Mesendoderm (in vitro differentiated cells): Measurements from ENCODE around the gene DMPK.

Experiments
- DNase-seq: peaks from one replicate; pipeline ENCODE4 v3.0.0; 2013
- H2AK5ac ChIP-seq: 2 replicates; pipeline ENCODE4 v1.6.1; 2013; ENCODE audit warnings: low read length, inconsistent platforms
- H2BK120ac ChIP-seq: 2 replicates; pipeline ENCODE4 v1.6.1; 2013; ENCODE audit warnings: low read depth, mild to moderate bottlenecking, low read length, moderate library complexity, mixed read lengths
- H2BK15ac ChIP-seq: replicated peaks from 2 replicates; pipeline ENCODE4 v1.6.1; 2013; ENCODE audit warnings: low read depth, mild to moderate bottlenecking, moderate library complexity
- H2BK5ac ChIP-seq: 2 replicates; pipeline ENCODE4 v1.6.1; 2013; ENCODE audit warnings: low read length, inconsistent platforms
- H3K18ac ChIP-seq: 2 replicates; pipeline ENCODE4 v1.6.1; 2013; ENCODE audit warnings: mild to moderate bottlenecking, low read length, mixed read lengths
- H3K23ac ChIP-seq: one replicate; pipeline ENCODE4 v1.6.1; 2013; ENCODE audit warnings: low read length
- H3K27ac ChIP-seq: 2 replicates; pipeline ENCODE4 v1.5.1; 2013; ENCODE audit warnings: low read depth, mild to moderate bottlenecking, inconsistent platforms, low read length, moderate library complexity
- H3K27me3 ChIP-seq: 2 replicates; pipeline ENCODE4 v1.6.1; 2013; ENCODE audit warnings: low read length, control low read depth, mild to moderate bottlenecking, inconsistent platforms; ENCODE audit not compliant: insufficient read depth, poor library complexity
- H3K36me3 ChIP-seq: 2 replicates; pipeline ENCODE4 v1.6.1; 2013; ENCODE audit warnings: low read length, inconsistent platforms; ENCODE audit not compliant: control insufficient read depth, insufficient read depth
- H3K4ac ChIP-seq: one replicate; pipeline ENCODE4 v1.6.1; 2013; ENCODE audit warnings: low read depth, mild to moderate bottlenecking, low read length, moderate library complexity
- H3K4me1 ChIP-seq: 2 replicates; pipeline ENCODE4 v1.6.1; 2013; ENCODE audit warnings: low read depth, low read length, inconsistent platforms; ENCODE audit not compliant: control insufficient read depth
- H3K4me2 ChIP-seq: 2 replicates; pipeline ENCODE4 v1.6.1; 2013; ENCODE audit warnings: low read length
- H3K4me3 ChIP-seq: 2 replicates; pipeline ENCODE4 v1.5.1; 2013; ENCODE audit warnings: mild to moderate bottlenecking, low read length
- H3K56ac ChIP-seq: one replicate; pipeline ENCODE4 v1.6.1; 2013; ENCODE audit warnings: low read length
- H3K79me1 ChIP-seq: 2 replicates; pipeline ENCODE4 v1.6.1; 2013; ENCODE audit warnings: low read length, inconsistent platforms
- H3K79me2 ChIP-seq: 2 replicates; pipeline ENCODE4 v1.6.1; 2013; ENCODE audit warnings: mild to moderate bottlenecking, low read length; ENCODE audit not compliant: control insufficient read depth, insufficient read depth
- H3K9ac ChIP-seq: 2 replicates; pipeline ENCODE4 v1.6.1; 2013; ENCODE audit warnings: low read length, inconsistent platforms
- H4K5ac ChIP-seq: one replicate; pipeline ENCODE4 v1.6.1; 2013; ENCODE audit warnings: low read length
- H4K8ac ChIP-seq: one replicate; pipeline ENCODE4 v1.6.1; 2013; ENCODE audit warnings: low read depth, mild to moderate bottlenecking, control low read depth, low read length, moderate library complexity
- WGBS: extraction: QIAGEN DNeasy Blood & Tissue Kit; methylation state at CpG from one replicate; pipeline ENCODE4 v1.1.7; 2013; ENCODE audit warnings: low lambda C conversion rate, missing lambda C conversion rate; ENCODE audit not compliant: insufficient coverage; ENCODE audit errors: extremely low coverage; 5-methylcytosine and 5-hydroxymethylcytosine counted together

The DMPK gene

GRCh38 chr19:45822716-45823115, 40.4 kb upstream of the DMPK start:
- Histone ChIP-seq H4K5ac (no peak overlapping the region), H4K8ac (no peak overlapping the region), H2BK5ac (no peak overlapping the region), H3K56ac (no peak overlapping the region), H2BK15ac (no peak overlapping the region), H3K79me1 (no peaks in the 10 kb centered on the region), H3K4ac (no peak overlapping the region), H3K4me3 (no peak overlapping the region), H3K4me2 (no peak overlapping the region), H2BK120ac (no peak overlapping the region), H3K4me1 (peaks cover 2% of the 10 kb centered on the region), H3K27ac (no peak overlapping the region), H3K9ac (no peak overlapping the region), H3K18ac (no peak overlapping the region), H3K36me3 (peaks cover 15% of the 10 kb centered on the region), H3K23ac (no peak overlapping the region), H2AK5ac (no peak overlapping the region), H3K79me2 (no peaks in the 10 kb centered on the region), H3K27me3 (no peaks in the 10 kb centered on the region)
- no peak for DNase-seq
- no CpG with 5 or more reads among the region's 5 CpGs for WGBS

- Histone ChIP-seq H3K36me3 (peaks cover 15% of the 10 kb centered on the region), H3K4me2 (no peak overlapping the region), H3K79me2 (no peaks in the 10 kb centered on the region), H3K23ac (no peak overlapping the region), H3K4ac (no peak overlapping the region), H3K27me3 (no peaks in the 10 kb centered on the region), H3K4me1 (peaks cover 4% of the 10 kb centered on the region), H4K8ac (no peak overlapping the region), H3K56ac (no peak overlapping the region), H2BK15ac (no peak overlapping the region), H3K79me1 (no peaks in the 10 kb centered on the region), H2BK5ac (no peak overlapping the region), H3K27ac (no peak overlapping the region), H4K5ac (no peak overlapping the region), H3K9ac (no peak overlapping the region), H3K18ac (no peak overlapping the region), H3K4me3 (no peak overlapping the region), H2BK120ac (no peak overlapping the region), H2AK5ac (no peak overlapping the region)
- no CpG with 5 or more reads among the region's 10 CpGs for WGBS
- no peak for DNase-seq
Measured at GRCh38 chr19:45821570-45821969, 39.3 kb upstream of the DMPK start.

GRCh38 chr19:45821103-45821521, 38.8 kb upstream of the DMPK start:
- Histone ChIP-seq H3K23ac (no peak overlapping the region), H3K27ac (no peak overlapping the region), H3K4me1 (peaks cover 4% of the 10 kb centered on the region), H3K9ac (no peak overlapping the region), H3K18ac (no peak overlapping the region), H3K79me1 (no peaks in the 10 kb centered on the region), H3K4me3 (no peak overlapping the region), H2AK5ac (no peak overlapping the region), H3K27me3 (no peaks in the 10 kb centered on the region), H4K5ac (no peak overlapping the region), H2BK5ac (no peak overlapping the region), H3K4ac (no peak overlapping the region), H2BK120ac (no peak overlapping the region), H3K79me2 (no peaks in the 10 kb centered on the region), H2BK15ac (no peak overlapping the region), H4K8ac (no peak overlapping the region), H3K56ac (no peak overlapping the region), H3K36me3 (peaks cover 15% of the 10 kb centered on the region), H3K4me2 (no peak overlapping the region)
- WGBS, result no CpG with 5 or more reads among the region's 8 CpGs
- no peak for DNase-seq

GRCh38 chr19:45820413-45821102, 38.3 kb upstream of the DMPK start:
- H2BK15ac ChIP-seq, result no peak overlapping the region
- no peak overlapping the region for H3K23ac ChIP-seq
- WGBS, result no CpG with 5 or more reads among the region's 20 CpGs
- no peak overlapping the region for H3K18ac ChIP-seq
- no peak overlapping the region for H3K4me2 ChIP-seq
- H4K5ac ChIP-seq, result no peak overlapping the region
- H3K4me1 ChIP-seq, result peaks cover 4% of the 10 kb centered on the region
- no peaks in the 10 kb centered on the region for H3K27me3 ChIP-seq
- no peak overlapping the region for H2AK5ac ChIP-seq
- H3K79me1 ChIP-seq, result no peaks in the 10 kb centered on the region
- H3K4ac ChIP-seq, result no peak overlapping the region
- H3K4me3 ChIP-seq, result no peak overlapping the region
- H2BK5ac ChIP-seq, result no peak overlapping the region
- no peak overlapping the region for H4K8ac ChIP-seq
- no peak overlapping the region for H3K9ac ChIP-seq
- no peak overlapping the region for H3K27ac ChIP-seq
- no peaks in the 10 kb centered on the region for H3K79me2 ChIP-seq
- H3K56ac ChIP-seq, result no peak overlapping the region
- H3K36me3 ChIP-seq, result peaks cover 15% of the 10 kb centered on the region
- DNase-seq, result no peak
- no peak overlapping the region for H2BK120ac ChIP-seq

- WGBS, result no CpG with 5 or more reads among the region's 6 CpGs
- Histone ChIP-seq H3K36me3 (peaks cover 12% of the 10 kb centered on the region), H3K4me2 (no peak overlapping the region)
Measured at GRCh38 chr19:45819769-45820168, 37.5 kb upstream of the DMPK start.

More at GRCh38 chr19:45819769-45820168, 37.5 kb upstream of the DMPK start:
- no peak overlapping the region for H3K9ac ChIP-seq
- no peak overlapping the region for H2BK120ac ChIP-seq
- no peak overlapping the region for H2BK5ac ChIP-seq
- H3K79me2 ChIP-seq, result no peaks in the 10 kb centered on the region
- H3K56ac ChIP-seq, result no peak overlapping the region
- H2AK5ac ChIP-seq, result no peak overlapping the region
- H2BK15ac ChIP-seq, result no peak overlapping the region
- H3K4me3 ChIP-seq, result no peak overlapping the region
- no peak overlapping the region for H4K5ac ChIP-seq
- H3K4me1 ChIP-seq, result peaks cover 4% of the 10 kb centered on the region
- no peaks in the 10 kb centered on the region for H3K79me1 ChIP-seq
- no peak overlapping the region for H3K23ac ChIP-seq
- no peaks in the 10 kb centered on the region for H3K27me3 ChIP-seq
- no peak overlapping the region for H4K8ac ChIP-seq
- no peak overlapping the region for H3K4ac ChIP-seq
- no peak overlapping the region for H3K18ac ChIP-seq
- no peak overlapping the region for H3K27ac ChIP-seq
- DNase-seq, result no peak
